ENCODE measurements around the gene ERBIN.

DNA sequence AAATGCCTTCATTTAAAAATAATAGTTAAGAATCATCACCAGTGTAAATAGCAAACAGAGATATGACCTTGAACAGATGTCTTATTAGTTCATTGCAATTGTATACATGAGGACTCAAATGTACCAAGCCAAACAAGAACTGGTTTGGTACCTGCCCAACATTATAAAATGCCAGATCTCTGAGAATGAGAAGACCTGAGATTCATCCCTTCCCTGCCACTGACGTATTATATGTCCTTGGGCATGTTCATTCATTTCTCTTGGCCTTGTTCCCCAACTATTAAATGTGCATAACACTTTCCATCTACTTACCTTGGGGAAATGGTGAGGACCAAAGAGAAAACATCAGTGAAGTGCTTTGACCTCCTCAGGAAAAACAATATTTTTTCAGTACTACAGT, 33.6 kb upstream of the ERBIN start:
- TF ChIP-seq, protein P1, sequence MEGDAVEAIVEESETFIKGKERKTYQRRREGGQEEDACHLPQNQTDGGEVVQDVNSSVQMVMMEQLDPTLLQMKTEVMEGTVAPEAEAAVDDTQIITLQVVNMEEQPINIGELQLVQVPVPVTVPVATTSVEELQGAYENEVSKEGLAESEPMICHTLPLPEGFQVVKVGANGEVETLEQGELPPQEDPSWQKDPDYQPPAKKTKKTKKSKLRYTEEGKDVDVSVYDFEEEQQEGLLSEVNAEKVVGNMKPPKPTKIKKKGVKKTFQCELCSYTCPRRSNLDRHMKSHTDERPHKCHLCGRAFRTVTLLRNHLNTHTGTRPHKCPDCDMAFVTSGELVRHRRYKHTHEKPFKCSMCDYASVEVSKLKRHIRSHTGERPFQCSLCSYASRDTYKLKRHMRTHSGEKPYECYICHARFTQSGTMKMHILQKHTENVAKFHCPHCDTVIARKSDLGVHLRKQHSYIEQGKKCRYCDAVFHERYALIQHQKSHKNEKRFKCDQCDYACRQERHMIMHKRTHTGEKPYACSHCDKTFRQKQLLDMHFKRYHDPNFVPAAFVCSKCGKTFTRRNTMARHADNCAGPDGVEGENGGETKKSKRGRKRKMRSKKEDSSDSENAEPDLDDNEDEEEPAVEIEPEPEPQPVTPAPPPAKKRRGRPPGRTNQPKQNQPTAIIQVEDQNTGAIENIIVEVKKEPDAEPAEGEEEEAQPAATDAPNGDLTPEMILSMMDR (conservative IDR thresholded peaks at IDR 0.05): no peak
- TF ChIP-seq ZFX (IDR thresholded peaks at IDR 0.05): no peak
